HEK293 (cell line): ENCODE data around the gene DPEP1.

Experiments used
- HOXD13 ChIP-seq: sonication (generic); formaldehyde crosslinking; IDR thresholded peaks from 2 replicates; pipeline ENCODE4 v1.8.0; 2022; ENCODE audit warnings: missing genetic modification reagents, borderline replicate concordance
- YY2 ChIP-seq: fragments of 450-650 bp; formaldehyde crosslinking; IDR thresholded peaks from 2 replicates; pipeline ENCODE4 v1.5.1; 2016; ENCODE audit warnings: missing biosample characterization, missing genetic modification characterization
- ZNF776 ChIP-seq: fragments of 450-650 bp; formaldehyde crosslinking; IDR thresholded peaks from 2 replicates; pipeline ENCODE4 v1.5.0; 2017; ENCODE audit warnings: missing biosample characterization, missing genetic modification characterization, borderline replicate concordance
- TF ChIP-seq, protein P1 (sequence below): fragments of 450-650 bp; formaldehyde crosslinking; IDR thresholded peaks from 2 replicates; pipeline ENCODE4 v1.5.1; 2016; ENCODE audit warnings: missing biosample characterization, missing genetic modification characterization
- TF ChIP-seq, protein P2 (sequence below): fragments of 450-650 bp; formaldehyde crosslinking; IDR thresholded peaks from 2 replicates; pipeline ENCODE4 v1.5.1; 2017; ENCODE audit warnings: missing biosample characterization, mild to moderate bottlenecking, missing genetic modification characterization, moderate library complexity
- TF ChIP-seq, protein P3 (sequence below): fragments of 450-650 bp; formaldehyde crosslinking; IDR thresholded peaks from 2 replicates; pipeline ENCODE4 v1.5.1; 2016; ENCODE audit warnings: missing biosample characterization, missing genetic modification characterization
- TF ChIP-seq, protein P4 (sequence below): fragments of 450-650 bp; formaldehyde crosslinking; IDR thresholded peaks from 2 replicates; pipeline ENCODE4 v1.5.1; 2017; ENCODE audit warnings: missing biosample characterization, missing genetic modification characterization

DNA sequence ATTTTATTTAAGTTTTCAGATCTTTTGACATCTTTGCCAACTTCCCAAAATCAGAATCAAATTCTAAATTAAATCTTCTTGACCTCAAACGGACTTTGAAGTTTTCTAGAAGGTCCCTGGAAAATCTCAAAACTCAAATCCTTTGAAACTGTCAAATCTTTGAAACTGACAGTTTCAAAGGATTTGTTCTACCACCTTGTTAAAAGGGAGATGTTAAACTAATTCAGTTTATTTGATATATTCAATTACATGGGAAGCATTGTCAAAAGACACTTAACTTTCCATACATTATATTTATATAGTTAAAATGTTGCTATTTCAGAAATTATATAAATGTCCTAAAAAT is 3.4 kb upstream of the DPEP1 start:
- TF ChIP-seq YY2 (tag by site-specific recombination) (no peak), HOXD13 (CRISPR knock-in tag) (no peak), ZNF776 (no peak)
- TF ChIP-seq, protein P1, sequence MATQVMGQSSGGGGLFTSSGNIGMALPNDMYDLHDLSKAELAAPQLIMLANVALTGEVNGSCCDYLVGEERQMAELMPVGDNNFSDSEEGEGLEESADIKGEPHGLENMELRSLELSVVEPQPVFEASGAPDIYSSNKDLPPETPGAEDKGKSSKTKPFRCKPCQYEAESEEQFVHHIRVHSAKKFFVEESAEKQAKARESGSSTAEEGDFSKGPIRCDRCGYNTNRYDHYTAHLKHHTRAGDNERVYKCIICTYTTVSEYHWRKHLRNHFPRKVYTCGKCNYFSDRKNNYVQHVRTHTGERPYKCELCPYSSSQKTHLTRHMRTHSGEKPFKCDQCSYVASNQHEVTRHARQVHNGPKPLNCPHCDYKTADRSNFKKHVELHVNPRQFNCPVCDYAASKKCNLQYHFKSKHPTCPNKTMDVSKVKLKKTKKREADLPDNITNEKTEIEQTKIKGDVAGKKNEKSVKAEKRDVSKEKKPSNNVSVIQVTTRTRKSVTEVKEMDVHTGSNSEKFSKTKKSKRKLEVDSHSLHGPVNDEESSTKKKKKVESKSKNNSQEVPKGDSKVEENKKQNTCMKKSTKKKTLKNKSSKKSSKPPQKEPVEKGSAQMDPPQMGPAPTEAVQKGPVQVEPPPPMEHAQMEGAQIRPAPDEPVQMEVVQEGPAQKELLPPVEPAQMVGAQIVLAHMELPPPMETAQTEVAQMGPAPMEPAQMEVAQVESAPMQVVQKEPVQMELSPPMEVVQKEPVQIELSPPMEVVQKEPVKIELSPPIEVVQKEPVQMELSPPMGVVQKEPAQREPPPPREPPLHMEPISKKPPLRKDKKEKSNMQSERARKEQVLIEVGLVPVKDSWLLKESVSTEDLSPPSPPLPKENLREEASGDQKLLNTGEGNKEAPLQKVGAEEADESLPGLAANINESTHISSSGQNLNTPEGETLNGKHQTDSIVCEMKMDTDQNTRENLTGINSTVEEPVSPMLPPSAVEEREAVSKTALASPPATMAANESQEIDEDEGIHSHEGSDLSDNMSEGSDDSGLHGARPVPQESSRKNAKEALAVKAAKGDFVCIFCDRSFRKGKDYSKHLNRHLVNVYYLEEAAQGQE (tag by site-specific recombination), result no peak
- TF ChIP-seq, protein P2, sequence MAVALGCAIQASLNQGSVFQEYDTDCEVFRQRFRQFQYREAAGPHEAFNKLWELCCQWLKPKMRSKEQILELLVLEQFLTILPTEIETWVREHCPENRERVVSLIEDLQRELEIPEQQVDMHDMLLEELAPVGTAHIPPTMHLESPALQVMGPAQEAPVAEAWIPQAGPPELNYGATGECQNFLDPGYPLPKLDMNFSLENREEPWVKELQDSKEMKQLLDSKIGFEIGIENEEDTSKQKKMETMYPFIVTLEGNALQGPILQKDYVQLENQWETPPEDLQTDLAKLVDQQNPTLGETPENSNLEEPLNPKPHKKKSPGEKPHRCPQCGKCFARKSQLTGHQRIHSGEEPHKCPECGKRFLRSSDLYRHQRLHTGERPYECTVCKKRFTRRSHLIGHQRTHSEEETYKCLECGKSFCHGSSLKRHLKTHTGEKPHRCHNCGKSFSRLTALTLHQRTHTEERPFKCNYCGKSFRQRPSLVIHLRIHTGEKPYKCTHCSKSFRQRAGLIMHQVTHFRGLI, result no peak
- TF ChIP-seq, protein P3, sequence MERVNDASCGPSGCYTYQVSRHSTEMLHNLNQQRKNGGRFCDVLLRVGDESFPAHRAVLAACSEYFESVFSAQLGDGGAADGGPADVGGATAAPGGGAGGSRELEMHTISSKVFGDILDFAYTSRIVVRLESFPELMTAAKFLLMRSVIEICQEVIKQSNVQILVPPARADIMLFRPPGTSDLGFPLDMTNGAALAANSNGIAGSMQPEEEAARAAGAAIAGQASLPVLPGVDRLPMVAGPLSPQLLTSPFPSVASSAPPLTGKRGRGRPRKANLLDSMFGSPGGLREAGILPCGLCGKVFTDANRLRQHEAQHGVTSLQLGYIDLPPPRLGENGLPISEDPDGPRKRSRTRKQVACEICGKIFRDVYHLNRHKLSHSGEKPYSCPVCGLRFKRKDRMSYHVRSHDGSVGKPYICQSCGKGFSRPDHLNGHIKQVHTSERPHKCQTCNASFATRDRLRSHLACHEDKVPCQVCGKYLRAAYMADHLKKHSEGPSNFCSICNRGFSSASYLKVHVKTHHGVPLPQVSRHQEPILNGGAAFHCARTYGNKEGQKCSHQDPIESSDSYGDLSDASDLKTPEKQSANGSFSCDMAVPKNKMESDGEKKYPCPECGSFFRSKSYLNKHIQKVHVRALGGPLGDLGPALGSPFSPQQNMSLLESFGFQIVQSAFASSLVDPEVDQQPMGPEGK (tag by site-specific recombination), result no peak
- TF ChIP-seq, protein P4, sequence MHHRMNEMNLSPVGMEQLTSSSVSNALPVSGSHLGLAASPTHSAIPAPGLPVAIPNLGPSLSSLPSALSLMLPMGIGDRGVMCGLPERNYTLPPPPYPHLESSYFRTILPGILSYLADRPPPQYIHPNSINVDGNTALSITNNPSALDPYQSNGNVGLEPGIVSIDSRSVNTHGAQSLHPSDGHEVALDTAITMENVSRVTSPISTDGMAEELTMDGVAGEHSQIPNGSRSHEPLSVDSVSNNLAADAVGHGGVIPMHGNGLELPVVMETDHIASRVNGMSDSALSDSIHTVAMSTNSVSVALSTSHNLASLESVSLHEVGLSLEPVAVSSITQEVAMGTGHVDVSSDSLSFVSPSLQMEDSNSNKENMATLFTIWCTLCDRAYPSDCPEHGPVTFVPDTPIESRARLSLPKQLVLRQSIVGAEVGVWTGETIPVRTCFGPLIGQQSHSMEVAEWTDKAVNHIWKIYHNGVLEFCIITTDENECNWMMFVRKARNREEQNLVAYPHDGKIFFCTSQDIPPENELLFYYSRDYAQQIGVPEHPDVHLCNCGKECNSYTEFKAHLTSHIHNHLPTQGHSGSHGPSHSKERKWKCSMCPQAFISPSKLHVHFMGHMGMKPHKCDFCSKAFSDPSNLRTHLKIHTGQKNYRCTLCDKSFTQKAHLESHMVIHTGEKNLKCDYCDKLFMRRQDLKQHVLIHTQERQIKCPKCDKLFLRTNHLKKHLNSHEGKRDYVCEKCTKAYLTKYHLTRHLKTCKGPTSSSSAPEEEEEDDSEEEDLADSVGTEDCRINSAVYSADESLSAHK, result peak; percentile 89
